DND-41 (cell line): ENCODE measurements around the gene OSBPL1A.

Experiments
- ATAC-seq: fragments of 200-7000 bp; cut with Tn5 transposase; 3 replicates; pipeline ENCODE4 v1.9.1; 2021; ENCODE audit warnings: low read depth; ENCODE audit not compliant: insufficient read depth
- DNase-seq: peaks from one replicate; pipeline ENCODE4 v3.0.0-alpha.2; 2020
- H2AFZ ChIP-seq: 2 replicates; pipeline ENCODE4 v1.6.0; 2012; ENCODE audit warnings: low read depth, low read length
- H3K27ac ChIP-seq: 2 replicates; pipeline ENCODE4 v1.5.1; 2012; ENCODE audit warnings: low read length, inconsistent platforms
- H3K27me3 ChIP-seq: fragments of 200-600 bp; sonication (generic); 2 replicates; pipeline ENCODE4 v1.6.0; 2012; ENCODE audit warnings: low read length, mild to moderate bottlenecking, inconsistent platforms; ENCODE audit not compliant: insufficient read depth, poor library complexity
- H3K36me3 ChIP-seq: 2 replicates; pipeline ENCODE4 v1.5.1; 2012; ENCODE audit warnings: low read length, inconsistent platforms; ENCODE audit not compliant: insufficient read depth
- H3K4me1 ChIP-seq: 2 replicates; pipeline ENCODE4 v1.5.1; 2012; ENCODE audit warnings: mild to moderate bottlenecking, low read length; ENCODE audit not compliant: insufficient read depth
- H3K4me2 ChIP-seq: 2 replicates; pipeline ENCODE4 v1.6.0; 2012; ENCODE audit warnings: mild to moderate bottlenecking, moderate library complexity, low read length, inconsistent platforms; ENCODE audit not compliant: insufficient read depth
- H3K4me3 ChIP-seq, 2 experiments: fragments of 200-600 bp in 1 of 2; shearing (Covaris generic) in 1 of 2; 2 replicates each; pipeline ENCODE4 v1.5.1; 2012 to 2016; ENCODE audit warnings: inconsistent platforms in 2 of 2, low read length in 2 of 2, mild to moderate bottlenecking in 2 of 2, low read depth in 1 of 2, moderate library complexity in 1 of 2
- H3K79me2 ChIP-seq: 2 replicates; pipeline ENCODE4 v1.6.0; 2012; ENCODE audit warnings: low read length, inconsistent platforms; ENCODE audit not compliant: insufficient read depth
- H3K9ac ChIP-seq: 2 replicates; pipeline ENCODE4 v1.6.0; 2012; ENCODE audit warnings: low read depth, mild to moderate bottlenecking, inconsistent platforms, low read length, moderate library complexity
- H3K9me3 ChIP-seq: 2 replicates; pipeline ENCODE4 v1.5.1; 2012; ENCODE audit warnings: low read length, moderate library complexity, mild to moderate bottlenecking, inconsistent platforms; ENCODE audit not compliant: insufficient read depth, severe bottlenecking
- H4K20me1 ChIP-seq: 2 replicates; pipeline ENCODE4 v1.6.0; 2012; ENCODE audit warnings: low read length; ENCODE audit not compliant: insufficient read depth
- EZH2 ChIP-seq: IDR thresholded peaks from 3 replicates; pipeline ENCODE4 v1.6.1; 2012; ENCODE audit warnings: borderline replicate concordance, low read depth, mild to moderate bottlenecking, moderate library complexity, low read length, inconsistent platforms; ENCODE audit not compliant: severe bottlenecking
- TF ChIP-seq, protein P1 (sequence below): IDR thresholded peaks from 2 replicates; pipeline ENCODE4 v1.5.1; 2012; ENCODE audit warnings: borderline replicate concordance, low read length, moderate library complexity, mild to moderate bottlenecking; ENCODE audit not compliant: poor library complexity, severe bottlenecking; ENCODE audit errors: extremely low read depth

Gene OSBPL1A

DNA sequence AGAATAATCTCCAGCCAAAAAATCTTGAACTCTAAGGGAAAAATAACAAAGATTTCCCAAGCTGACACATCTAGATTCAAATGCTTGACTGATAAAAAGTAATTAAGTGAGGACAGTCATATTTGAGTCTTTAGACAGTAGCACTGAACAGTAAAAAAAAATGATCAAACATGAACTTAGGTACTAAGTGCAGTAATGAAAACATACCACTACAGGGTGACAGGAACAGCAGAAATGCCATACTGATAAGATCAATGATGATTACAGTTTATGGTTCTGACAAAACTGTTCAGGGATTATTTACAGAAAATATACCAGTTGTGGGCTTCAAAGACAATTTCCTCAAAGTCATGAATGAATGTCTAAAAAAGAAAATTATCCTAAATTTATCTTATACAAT lies 80.3 kb downstream of the OSBPL1A start:
- ATAC-seq (no peak), DNase-seq (no peak)
- Histone ChIP-seq H2AFZ (no peak overlapping the region), H3K79me2 (no peaks in the 10 kb centered on the region), H3K27me3 (no peaks in the 10 kb centered on the region), H3K9ac (no peak overlapping the region), H3K4me3 (no peak overlapping the region), H3K4me1 (no peaks in the 10 kb centered on the region), H3K27ac (no peak overlapping the region), H3K9me3 (no peaks in the 10 kb centered on the region), H3K4me2 (no peak overlapping the region), H3K36me3 (no peaks in the 10 kb centered on the region), H4K20me1 (no peaks in the 10 kb centered on the region)
- TF ChIP-seq, protein P1, sequence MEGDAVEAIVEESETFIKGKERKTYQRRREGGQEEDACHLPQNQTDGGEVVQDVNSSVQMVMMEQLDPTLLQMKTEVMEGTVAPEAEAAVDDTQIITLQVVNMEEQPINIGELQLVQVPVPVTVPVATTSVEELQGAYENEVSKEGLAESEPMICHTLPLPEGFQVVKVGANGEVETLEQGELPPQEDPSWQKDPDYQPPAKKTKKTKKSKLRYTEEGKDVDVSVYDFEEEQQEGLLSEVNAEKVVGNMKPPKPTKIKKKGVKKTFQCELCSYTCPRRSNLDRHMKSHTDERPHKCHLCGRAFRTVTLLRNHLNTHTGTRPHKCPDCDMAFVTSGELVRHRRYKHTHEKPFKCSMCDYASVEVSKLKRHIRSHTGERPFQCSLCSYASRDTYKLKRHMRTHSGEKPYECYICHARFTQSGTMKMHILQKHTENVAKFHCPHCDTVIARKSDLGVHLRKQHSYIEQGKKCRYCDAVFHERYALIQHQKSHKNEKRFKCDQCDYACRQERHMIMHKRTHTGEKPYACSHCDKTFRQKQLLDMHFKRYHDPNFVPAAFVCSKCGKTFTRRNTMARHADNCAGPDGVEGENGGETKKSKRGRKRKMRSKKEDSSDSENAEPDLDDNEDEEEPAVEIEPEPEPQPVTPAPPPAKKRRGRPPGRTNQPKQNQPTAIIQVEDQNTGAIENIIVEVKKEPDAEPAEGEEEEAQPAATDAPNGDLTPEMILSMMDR = no peak
- TF ChIP-seq EZH2 = no peak

DNA sequence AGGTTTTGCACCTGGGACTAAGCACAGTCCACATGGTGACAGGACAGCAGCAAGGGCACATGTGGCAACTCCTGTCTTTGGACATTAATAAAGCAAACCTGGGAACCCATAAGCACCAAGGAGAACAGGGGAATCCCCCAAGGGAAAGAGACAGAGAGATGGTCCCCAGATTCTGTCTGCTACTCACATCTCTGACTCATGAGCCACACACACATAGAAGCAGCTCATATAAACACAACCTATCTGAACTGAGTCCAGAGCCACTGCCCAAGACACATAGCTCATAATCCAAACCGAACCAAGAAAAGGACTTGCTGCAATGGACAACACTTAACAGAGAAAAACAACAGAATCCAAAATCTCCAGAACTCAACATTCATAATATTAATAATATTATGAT lies 82.5 kb downstream of the OSBPL1A start:
- Histone ChIP-seq H4K20me1 (no peaks in the 10 kb centered on the region), H3K79me2 (no peaks in the 10 kb centered on the region), H3K9ac (no peak overlapping the region), H3K27me3 (no peaks in the 10 kb centered on the region), H3K4me3 (no peak overlapping the region), H2AFZ (no peak overlapping the region), H3K4me1 (no peaks in the 10 kb centered on the region), H3K4me2 (no peak overlapping the region), H3K27ac (no peak overlapping the region), H3K9me3 (no peaks in the 10 kb centered on the region), H3K36me3 (no peaks in the 10 kb centered on the region)
- DNase-seq (no peak), ATAC-seq (no peak)
- TF ChIP-seq, protein P1 = no peak
- no peak for TF ChIP-seq EZH2

DNA sequence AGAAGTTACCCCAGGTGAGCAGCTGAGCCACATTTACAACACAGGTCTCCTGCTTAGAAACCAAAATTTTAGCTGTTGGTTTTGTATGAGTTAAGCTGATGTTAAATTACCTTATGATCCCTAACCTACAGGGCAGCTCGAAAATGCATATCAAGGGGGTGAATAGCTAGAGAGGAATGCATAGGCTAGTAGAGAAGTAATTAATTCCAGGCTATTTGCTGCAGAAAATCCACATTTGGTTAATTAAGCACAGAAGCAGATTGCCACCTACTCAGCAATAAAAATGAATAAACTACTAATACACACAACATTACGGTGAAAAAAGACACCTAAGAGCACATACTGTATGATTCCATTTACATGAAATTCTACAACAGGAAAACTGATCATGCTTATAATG lies 91.4 kb downstream of the OSBPL1A start:
- no peaks in the 10 kb centered on the region for H3K9me3 ChIP-seq
- ATAC-seq (no peak), DNase-seq (no peak)
- no peaks in the 10 kb centered on the region for H3K4me1 ChIP-seq
- no peaks in the 10 kb centered on the region for H3K79me2 ChIP-seq
- no peaks in the 10 kb centered on the region for H3K36me3 ChIP-seq
- no peak overlapping the region for H3K4me3 ChIP-seq
- H3K27me3 ChIP-seq = no peaks in the 10 kb centered on the region
- H3K4me2 ChIP-seq = no peak overlapping the region
- no peak overlapping the region for H2AFZ ChIP-seq
- no peak overlapping the region for H3K27ac ChIP-seq
- TF ChIP-seq, protein P1 = no peak
- TF ChIP-seq EZH2 = no peak
- no peak overlapping the region for H3K9ac ChIP-seq
- no peaks in the 10 kb centered on the region for H4K20me1 ChIP-seq

DNA sequence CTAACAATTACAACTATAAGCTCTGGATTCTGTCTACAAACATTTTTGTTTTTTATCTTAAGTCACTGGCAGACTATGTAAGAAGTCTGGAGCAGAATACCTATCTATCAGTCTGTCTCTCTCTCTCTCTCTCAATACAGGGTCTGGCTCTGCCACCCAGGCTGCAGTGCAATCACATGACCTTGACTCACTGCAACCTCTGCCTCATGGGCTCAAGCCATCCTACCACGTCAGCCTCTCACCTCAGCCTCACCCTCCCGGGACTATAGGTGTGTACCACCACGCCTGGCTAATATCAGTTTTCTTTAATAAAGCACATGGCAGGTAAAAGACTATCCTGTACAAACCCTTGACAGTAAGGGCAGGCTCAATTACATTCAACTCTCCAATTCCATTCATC lies 96.9 kb downstream of the OSBPL1A start:
- DNase-seq = no peak
- ATAC-seq = no peak
- H3K9ac ChIP-seq = no peak overlapping the region
- TF ChIP-seq EZH2 = no peak
- TF ChIP-seq, protein P1 = no peak
- no peak overlapping the region for H3K4me2 ChIP-seq
- no peak overlapping the region for H2AFZ ChIP-seq
- H3K36me3 ChIP-seq = no peaks in the 10 kb centered on the region
- no peak overlapping the region for H3K4me3 ChIP-seq
- no peaks in the 10 kb centered on the region for H3K4me1 ChIP-seq
- no peaks in the 10 kb centered on the region for H3K79me2 ChIP-seq
- H3K27ac ChIP-seq = no peak overlapping the region
- H3K27me3 ChIP-seq = peaks cover 2% of the 10 kb centered on the region
- no peaks in the 10 kb centered on the region for H3K9me3 ChIP-seq
- H4K20me1 ChIP-seq = no peaks in the 10 kb centered on the region
